Measurements from ENCODE around the gene FEZ2. TPM values are rescaled to one million over a fixed set of nuclear protein-coding genes. Genes with fewer than 3 reads are reported as not detected.

Gene FEZ2
- total and polyA plus RNA-seq, 9 of the 15 experiments (the other 6 are each of a cell fraction or from before 2014, with no cell fraction given), result 9.9 to 35.5 (median 20.1) TPM

- TF ChIP-seq TFE3 (CRISPR knock-in tag; IDR thresholded peaks at IDR 0.05), result peak; percentile 18; the same call in 1 of the 2 replicates
Measured at GRCh38 chr2:36616947-36617346, 19.0 kb upstream of the FEZ2 start (continued).

GRCh38 chr2:36615222-36615621 lies 17.3 kb upstream of the FEZ2 start:
- intact Hi-C loops (cut with micrococcal nuclease), result no loop called here
- Histone ChIP-seq H3K79me2 (ENCODE audit: control insufficient read depth, insufficient read depth, low read length) (no peaks in the 10 kb centered on the region), H3K9me1 (ENCODE audit: control insufficient read depth, insufficient read depth, low read length) (no peaks in the 10 kb centered on the region), H3K27me3 (ENCODE audit: control insufficient read depth in 2 of 2, insufficient read depth in 2 of 2, low read length in 2 of 2) (peaks cover 2 to 13% of the 10 kb centered on the region in 2 experiments; a peak in 2 of 5 replicates), H3K4me2 (ENCODE audit: insufficient read depth, low read length) (no peak overlapping the region), H2AFZ (ENCODE audit: low read depth, low read length) (no peak overlapping the region), H3K4me3 (no peak overlapping the region), H3K9ac (ENCODE audit: insufficient read depth in 1 of 2, low read depth in 2 of 2, low read length in 2 of 2) (no peak overlapping the region), H3K27ac (ENCODE audit: extremely low read depth, low read depth, low read length) (no peak overlapping the region), H3K9me3 (replicated peaks; ENCODE audit: control insufficient read depth, insufficient read depth, low read depth, low read length) (no peaks in the 10 kb centered on the region), H3K36me3 (ENCODE audit: control insufficient read depth, insufficient read depth, low read length) (no peaks in the 10 kb centered on the region), H3K4me1 (replicated peaks in 1 of 2; ENCODE audit: control insufficient read depth in 2 of 2, insufficient read depth in 2 of 2, low read length in 2 of 2) (no peaks in the 10 kb centered on the region), H4K20me1 (replicated peaks; ENCODE audit: control insufficient read depth, insufficient read depth, low read length) (no peaks in the 10 kb centered on the region)
- in situ Hi-C loops (cut with MboI), result no loop called here
- 6% methylated on average over 6 of the region's 6 CpGs for WGBS (ENCODE audit: insufficient coverage, low coverage, missing lambda C conversion rate)
- DNase-seq (ENCODE audit: extremely low read depth in 1 of 4, low spot score in 3 of 4) (peak; percentile 14 to 29 (median 19)), FAIRE-seq (no peak), ATAC-seq (peak; percentile 19; the same call in 1 of the 3 replicates)
- CTCF ChIA-PET (ENCODE audit: low intra/inter-chr PET ratio), result no interaction called here
- BruUV-seq (replicated peaks), result no TSS peak
- POLR2A ChIA-PET, result no interaction called here
- TF ChIP-seq CTBP1 (IDR thresholded peaks at IDR 0.05; ENCODE audit: borderline replicate concordance), result no peak
- TF ChIP-seq MAZ (CRISPR knock-in tag; conservative IDR thresholded peaks at IDR 0.05 in 1 of 2, IDR thresholded peaks at IDR 0.05 in 1 of 2), result no peak
- TF ChIP-seq CREB1 (IDR thresholded peaks at IDR 0.05), result peak; percentile 59
- no peak for TF ChIP-seq CREB1 (CRISPR knock-in tag; IDR thresholded peaks at IDR 0.05)
- TF ChIP-seq ZKSCAN8 (CRISPR knock-in tag; IDR thresholded peaks at IDR 0.05), result no peak
- TF ChIP-seq SIN3B (IDR thresholded peaks at IDR 0.05; ENCODE audit: low read depth), result no peak
- no peak for TF ChIP-seq ZNF143 (CRISPR knock-in tag; IDR thresholded peaks at IDR 0.05)
- TF ChIP-seq MITF (IDR thresholded peaks at IDR 0.05), result no peak
- TF ChIP-seq ZBTB7A (IDR thresholded peaks at IDR 0.05; ENCODE audit: borderline replicate concordance, control insufficient read depth, low read depth, low read length), result no peak
- TF ChIP-seq E2F5 (CRISPR knock-in tag; IDR thresholded peaks at IDR 0.05), result no peak
- TF ChIP-seq ATF3 (IDR thresholded peaks at IDR 0.05), result peak; percentile 79
- TF ChIP-seq ATF3 (CRISPR knock-in tag; conservative IDR thresholded peaks at IDR 0.05), result no peak
- peak; percentile 44; the same call in 1 of the 2 replicates for TF ChIP-seq JUND (IDR thresholded peaks at IDR 0.05; ENCODE audit: borderline replicate concordance, low read depth, low read length)
- TF ChIP-seq JUND (tag; IDR thresholded peaks at IDR 0.05; ENCODE audit: borderline replicate concordance, low read depth, low read length), result 0 out of 3 replicates have a peak, but pooled peaks have one; percentile 50
- TF ChIP-seq STAT5A (IDR thresholded peaks at IDR 0.05; ENCODE audit: borderline replicate concordance, low read length), result no peak
- TF ChIP-seq FIP1L1 (IDR thresholded peaks at IDR 0.05; ENCODE audit: low read depth, low read length, poor library complexity, severe bottlenecking), result no peak
- TF ChIP-seq KHSRP (IDR thresholded peaks at IDR 0.05), result no peak

Measured in K562 (cell line).